Endothelial cell of umbilical vein (primary cell): ENCODE results near the gene MAP2K1. TPM values are rescaled to one million over a fixed set of nuclear protein-coding genes. Genes with fewer than 3 reads are reported as not detected.
A peak's percentile ranks its signal among the peaks of the same experiment; 100 is the strongest.

Source experiments
- BruUV-seq: library from RNA; stranded (reverse); fragments of 400-500 nt; replicated peaks from 2 replicates; lab custom pipeline; 2021; lab: Mats Ljungman, UMichigan
- CTCF ChIA-PET: fragments of 300-600, 350-600 bp; sonication (Branson Sonifier 250); formaldehyde crosslinking; loops from one replicate; lab custom pipeline; 2021; ENCODE audit warnings: antibody characterized with exemption, inconsistent platforms; lab: Charles Lee
- POLR2A ChIA-PET: fragments of 300-600, 350-600 bp; sonication (Branson Sonifier 250); formaldehyde crosslinking; loops from one replicate; lab custom pipeline; 2021; ENCODE audit warnings: antibody characterized with exemption, inconsistent platforms; lab: Charles Lee
- DNase-seq: peaks from one replicate; pipeline ENCODE4 v3.0.0-alpha.2; 2011; ENCODE audit warnings: low read depth, low spot score
- FAIRE-seq: peaks from 2 replicates; lab custom pipeline; 2011; peaks lifted over from hg19 to GRCh38; lab: Jason Lieb, UNC
- H2AFZ ChIP-seq: 2 replicates; pipeline ENCODE4 v1.6.0; 2012; ENCODE audit warnings: low read depth, low read length, control low read depth, inconsistent platforms
- H3K27ac ChIP-seq: 2 replicates; pipeline ENCODE4 v1.5.1; 2011; ENCODE audit warnings: low read depth, mild to moderate bottlenecking, control low read depth, low read length, moderate library complexity; ENCODE audit not compliant: insufficient read depth
- H3K27me3 ChIP-seq, 2 experiments: 2 replicates each; pipeline versions ENCODE4 v1.6.0 to v1.6.1; 2011; ENCODE audit warnings: low read length in 2 of 2, mixed read lengths in 1 of 2; ENCODE audit not compliant: control insufficient read depth in 2 of 2, insufficient read depth in 2 of 2
- H3K36me3 ChIP-seq, 2 experiments: 2 replicates in 1 of 2; 3 replicates in 1 of 2; pipeline ENCODE4 v1.5.1; 2011; ENCODE audit warnings: low read length in 2 of 2, mild to moderate bottlenecking in 1 of 2, moderate library complexity in 1 of 2; ENCODE audit not compliant: control insufficient read depth in 2 of 2, insufficient read depth in 2 of 2; ENCODE audit errors: extremely low read depth in 1 of 2
- H3K4me1 ChIP-seq: 3 replicates; pipeline ENCODE4 v1.5.1; 2011; ENCODE audit warnings: mild to moderate bottlenecking, low read length; ENCODE audit not compliant: control insufficient read depth, insufficient read depth; ENCODE audit errors: extremely low read depth
- H3K4me2 ChIP-seq: 2 replicates; pipeline ENCODE4 v1.6.1; 2011; ENCODE audit warnings: low read length, control low read depth, mixed read lengths; ENCODE audit not compliant: insufficient read depth
- H3K4me3 ChIP-seq, 3 experiments: fragments of 200-600 bp in 1 of 3; sonication (generic), shearing (Covaris generic) in 1 of 3; replicated peaks in 1 of 3; 2 replicates each; pipeline ENCODE4 v1.5.1; 2011 to 2016; ENCODE audit warnings: control low read depth in 3 of 3, low read length in 3 of 3, mild to moderate bottlenecking in 2 of 3, inconsistent platforms in 1 of 3, low read depth in 1 of 3, moderate library complexity in 1 of 3; ENCODE audit not compliant: insufficient read depth in 1 of 3
- H3K79me2 ChIP-seq: 2 replicates; pipeline ENCODE4 v1.6.0; 2012; ENCODE audit warnings: low read length, inconsistent platforms; ENCODE audit not compliant: control insufficient read depth, insufficient read depth
- H3K9ac ChIP-seq: replicated peaks from 2 replicates; pipeline ENCODE3; 2011; ENCODE audit warnings: low read length, control low read depth; ENCODE audit not compliant: insufficient read depth; ENCODE audit errors: extremely low read depth
- H3K9me1 ChIP-seq: replicated peaks from 3 replicates; pipeline ENCODE4 v1.6.0; 2011; ENCODE audit warnings: mild to moderate bottlenecking, low read length; ENCODE audit not compliant: control insufficient read depth, insufficient read depth; ENCODE audit errors: extremely low read depth
- H3K9me3 ChIP-seq: replicated peaks from 2 replicates; pipeline ENCODE4 v1.5.1; 2012; ENCODE audit warnings: low read length, inconsistent platforms; ENCODE audit not compliant: control insufficient read depth, insufficient read depth
- H4K20me1 ChIP-seq: replicated peaks from 2 replicates; pipeline ENCODE3; 2011; ENCODE audit warnings: mild to moderate bottlenecking, low read length; ENCODE audit not compliant: control insufficient read depth, insufficient read depth; ENCODE audit errors: extremely low read depth
- CTCF ChIP-seq, 2 donors: IDR thresholded peaks; 1 replicate in 1 of 2; 2 replicates in 1 of 2; pipeline ENCODE4 v1.5.1; 2011; ENCODE audit warnings: low read length in 2 of 2, mild to moderate bottlenecking in 2 of 2, moderate library complexity in 2 of 2, control low read depth in 1 of 2, inconsistent platforms in 1 of 2, low read depth in 1 of 2; ENCODE audit not compliant: insufficient read depth in 1 of 2; ENCODE audit errors: extremely low read depth in 1 of 2
- EZH2 ChIP-seq: IDR thresholded peaks from 2 replicates; pipeline ENCODE4 v1.6.1; 2012; ENCODE audit warnings: borderline replicate concordance, low read depth, mild to moderate bottlenecking, moderate library complexity, low read length, inconsistent platforms; ENCODE audit not compliant: severe bottlenecking
- FOS ChIP-seq: IDR thresholded peaks from 2 replicates; pipeline ENCODE4 v1.6.1; 2011; ENCODE audit warnings: mild to moderate bottlenecking, low read length, moderate library complexity, borderline replicate concordance; ENCODE audit not compliant: insufficient read depth
- GATA2 ChIP-seq: IDR thresholded peaks from 2 replicates; pipeline ENCODE4 v1.7.0; 2011; ENCODE audit warnings: low read depth, mild to moderate bottlenecking, moderate library complexity, mixed read lengths, low read length; ENCODE audit not compliant: insufficient read length, insufficient read depth
- JUN ChIP-seq: IDR thresholded peaks from 2 replicates; pipeline ENCODE4 v1.6.1; 2011; ENCODE audit warnings: borderline replicate concordance, low read depth; ENCODE audit not compliant: insufficient read length, insufficient read depth
- MYC ChIP-seq: IDR thresholded peaks from one replicate; pipeline ENCODE4 v1.6.1; 2011; ENCODE audit warnings: mild to moderate bottlenecking, low read depth, low read length
- POLR2A ChIP-seq: IDR thresholded peaks from 2 replicates; pipeline ENCODE4 v1.6.1; 2012; ENCODE audit warnings: low read depth, mild to moderate bottlenecking, control low read depth, low read length
- POLR2AphosphoS5 ChIP-seq: IDR thresholded peaks from 2 replicates; pipeline ENCODE4 v1.6.1; 2012; ENCODE audit warnings: low read depth, mild to moderate bottlenecking, control low read depth, low read length, moderate library complexity; ENCODE audit not compliant: insufficient read depth
- dilution Hi-C: fragments of 300-500 bp; cut with MboI; formaldehyde crosslinking; loops from one replicate; pipeline ENCODE4 v1.15.0; 2019; ENCODE audit warnings: low sequenced_read_pairs; ENCODE audit not compliant: extremely low pct_ligation_motif_present
- intact Hi-C: fragments of 100-400 bp; cut with micrococcal nuclease; formaldehyde crosslinking; loops from one replicate; pipeline ENCODE4 v1.10.0; 2022
- polyA plus RNA-seq, 4 experiments: library from polyadenylated mRNA; depleted of rRNA in 3 of 4; stranded (reverse) in 3 of 4; unstranded in 1 of 4; fragments of >200 nt; gene quantifications; 2 replicates each; pipeline versions ENCODE4 v1.2.1 to v1.2.3, GENCODE V29; 2011 to 2012; ENCODE audit warnings: missing spikeins in 1 of 4
- total RNA-seq: library from RNA; stranded (reverse); gene quantifications from 2 replicates; pipeline ENCODE4 v1.2.3, GENCODE V29; 2021
- TF ChIP-seq, protein P1 (sequence below): IDR thresholded peaks from 2 replicates; pipeline ENCODE4 v1.6.1; 2011; ENCODE audit not compliant: insufficient read depth, insufficient read length

MAP2K1 gene
- total and polyA plus RNA-seq, 2 donors (not counting 3 experiments of a cell fraction or from before 2014, with no cell fraction given): 30.9 to 45.1 TPM

DNA sequence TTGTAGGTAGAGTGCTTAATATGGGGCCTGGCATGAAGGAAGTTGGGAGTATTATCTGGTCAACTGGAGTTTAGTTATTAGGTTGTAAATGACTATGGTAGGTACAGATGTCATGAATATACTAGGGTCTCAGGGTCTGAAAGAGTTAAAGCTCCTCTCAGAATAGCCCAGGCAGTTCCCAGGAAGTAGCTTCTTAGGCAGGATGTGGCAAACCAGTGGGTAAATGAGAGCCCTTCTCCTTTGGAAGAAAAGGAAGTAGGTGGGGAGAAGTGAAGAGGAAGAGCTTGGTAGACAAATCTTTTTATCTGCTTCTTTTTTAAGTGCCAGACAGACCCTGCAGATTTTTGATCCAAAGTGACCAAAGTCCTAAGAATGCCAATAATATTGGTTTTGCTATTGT is 24.5 kb downstream of the MAP2K1 start:
- Histone ChIP-seq H2AFZ (no peak overlapping the region), H3K9me1 (no peaks in the 10 kb centered on the region), H3K4me2 (peak overlapping the region; percentile 28), H4K20me1 (no peaks in the 10 kb centered on the region), H3K36me3 (no peaks in the 10 kb centered on the region), H3K4me3 (no peak overlapping the region), H3K79me2 (peaks cover 96% of the 10 kb centered on the region), H3K9ac (no peak overlapping the region), H3K4me1 (peaks cover 15% of the 10 kb centered on the region), H3K9me3 (no peaks in the 10 kb centered on the region), H3K27ac (no peak overlapping the region), H3K27me3 (no peaks in the 10 kb centered on the region)
- DNase-seq: no peak
- POLR2A ChIA-PET: no interaction called here
- CTCF ChIA-PET: interaction anchor here (1.0 to 3.2 kb wide), 4 partner anchors 15 to 87 kb away, joined by 3 to 11 read pairs (median 6); partner anchors contain the start of genes MAP2K1 and SNAPC5
- no peak for TF ChIP-seq MYC
- TF ChIP-seq FOS: no peak
- TF ChIP-seq, protein P1, sequence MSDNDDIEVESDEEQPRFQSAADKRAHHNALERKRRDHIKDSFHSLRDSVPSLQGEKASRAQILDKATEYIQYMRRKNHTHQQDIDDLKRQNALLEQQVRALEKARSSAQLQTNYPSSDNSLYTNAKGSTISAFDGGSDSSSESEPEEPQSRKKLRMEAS: no peak
- no peak for TF ChIP-seq CTCF (IDR thresholded peaks at IDR 0.05; ENCODE audit: extremely low read depth in 1 of 2, insufficient read depth in 1 of 2, low read depth in 1 of 2, low read length in 2 of 2)
- no peak for TF ChIP-seq POLR2AphosphoS5
- no peak for TF ChIP-seq GATA2
- no peak for TF ChIP-seq EZH2
- TF ChIP-seq JUN: no peak
- no peak for TF ChIP-seq POLR2A
- FAIRE-seq: peak; percentile 26
- BruUV-seq: no TSS peak
- dilution Hi-C loops (loop anchor here (25.0 kb wide), 1 partner anchor 99 kb away; no protein-coding TSS in a partner anchor), intact Hi-C loops (no loop called here)
